Body of pancreas (tissue), 4 donors: ENCODE results near the gene ABCB8. TPM values are rescaled to one million over a fixed set of nuclear protein-coding genes. Genes with fewer than 3 reads are reported as not detected.

ENCODE experiments used
- ATAC-seq: fragments of 150-250 bp; one replicate; pipeline ENCODE4 v1.9.1; 2016
- DNase-seq, 4 donors: peaks; one replicate each; pipeline ENCODE4 v3.0.0-alpha.2; 2019
- H3K27ac ChIP-seq, 4 donors: fragments of 200-600 bp; sonication (generic); 1 replicate in 3 of 4; 2 replicates in 1 of 4; pipeline versions ENCODE4 v1.5.1 to v1.6.1; 2016 to 2019; ENCODE audit warnings: mild to moderate bottlenecking in 1 of 4, mixed read lengths in 1 of 4, moderate library complexity in 1 of 4
- H3K27me3 ChIP-seq, 2 donors: fragments of 200-600 bp; sonication (generic); one replicate each; pipeline ENCODE4 v1.6.0; 2016; ENCODE audit warnings: mild to moderate bottlenecking in 1 of 2
- H3K36me3 ChIP-seq, 2 donors: fragments of 200-600 bp; sonication (generic); replicated peaks in 1 of 2; 2 replicates each; pipeline ENCODE4 v1.5.1; 2016; ENCODE audit warnings: low read depth in 2 of 2; ENCODE audit not compliant: insufficient read depth in 1 of 2
- H3K4me1 ChIP-seq: fragments of 200-600 bp; sonication (generic); one replicate; pipeline ENCODE4 v1.6.0; 2016
- H3K4me3 ChIP-seq, 2 donors: fragments of 200-600 bp; sonication (generic); 1 replicate in 1 of 2; 2 replicates in 1 of 2; pipeline ENCODE4 v1.5.1; 2016 to 2019
- H3K9me3 ChIP-seq, 3 donors: fragments of 200-600 bp; sonication (generic); 1 replicate in 2 of 3; 2 replicates in 1 of 3; pipeline ENCODE4 v1.5.1; 2016
- POLR2A ChIP-seq, 3 donors: fragments of 450-650 bp; IDR thresholded peaks; one replicate each; pipeline ENCODE4 v1.6.1; 2016; ENCODE audit warnings: antibody characterized with exemption in 3 of 3, mild to moderate bottlenecking in 2 of 3
- WGBS, 2 donors: methylation state at CpG; one replicate each; pipeline ENCODE4 v1.1.5; 2017; 5-methylcytosine and 5-hydroxymethylcytosine counted together
- intact Hi-C: fragments of 100-400 bp; cut with DNase I; formaldehyde crosslinking; loops from one replicate; pipeline ENCODE4 v1.15.1; 2023
- total RNA-seq, 2 donors: library from RNA; depleted of rRNA; stranded (reverse); fragments of >200 nt; gene quantifications; one replicate each; pipeline ENCODE4 v1.1.0, GENCODE V29; 2016
- TF ChIP-seq, protein P1 (sequence below), 7 experiments: fragments of 450-650 bp in 4 of 7; fragments of 200-600 bp in 3 of 7; sonication (generic) in 3 of 7; IDR thresholded peaks; one replicate each; pipeline ENCODE4 v1.5.1; 2016 to 2019; ENCODE audit warnings: antibody characterized with exemption in 7 of 7

Gene ABCB8
- total RNA-seq, result 10 to 100 TPM in 1 of 2 donors, 1 to 10 TPM in 1; 8.8 to 39.6 TPM

DNA sequence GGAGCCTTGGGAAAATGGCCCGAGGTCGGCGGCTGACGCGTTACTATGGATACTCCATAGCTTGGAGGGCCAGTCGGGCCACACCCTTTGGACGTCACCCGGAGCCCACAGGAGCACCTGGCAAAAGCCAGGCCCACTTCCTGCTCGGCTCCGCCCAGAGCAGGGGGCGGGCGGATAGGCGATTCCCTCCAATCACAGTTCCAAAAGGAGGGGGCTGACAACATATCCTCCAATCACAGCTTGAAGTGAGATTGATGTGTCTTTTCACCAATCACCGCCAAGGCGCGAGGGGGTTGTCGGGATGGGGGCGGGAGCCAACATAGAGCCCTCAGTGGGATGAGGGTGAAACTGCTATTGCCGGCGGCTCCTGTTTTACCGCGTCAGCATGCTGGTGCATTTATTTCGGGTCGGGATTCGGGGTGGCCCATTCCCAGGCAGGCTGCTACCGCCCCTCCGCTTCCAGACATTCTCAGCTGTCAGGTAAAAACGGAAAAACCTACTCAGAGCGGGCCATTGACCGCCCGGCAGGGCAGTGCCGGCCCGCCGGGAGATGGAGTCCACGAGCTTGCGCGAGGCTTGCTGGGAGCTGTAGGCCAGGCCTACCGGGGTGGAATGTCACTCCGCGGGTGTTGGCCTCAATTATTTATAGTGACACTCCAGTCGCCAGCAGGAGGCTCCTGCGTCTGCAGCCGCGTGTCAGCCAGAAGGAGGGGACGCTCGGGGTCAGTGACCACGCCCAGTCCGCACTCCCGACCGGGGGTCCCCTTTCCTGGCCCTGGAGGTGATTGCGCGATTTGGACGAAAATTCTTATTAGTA is at the start of gene ABCB8:
TSS of gene ABCB8 (plus strand) at position 320 of the 817 bp plus-strand sequence. CDS start at position 386, 66 bp downstream.
- peak; percentile 96 for ATAC-seq
- DNase-seq, result peak; percentile 99 to 100 (median 99)
- TF ChIP-seq POLR2A (IDR thresholded peaks at IDR 0.05), result peak in 2 of 3 donors; percentile 70 to 71
- TF ChIP-seq, protein P1, sequence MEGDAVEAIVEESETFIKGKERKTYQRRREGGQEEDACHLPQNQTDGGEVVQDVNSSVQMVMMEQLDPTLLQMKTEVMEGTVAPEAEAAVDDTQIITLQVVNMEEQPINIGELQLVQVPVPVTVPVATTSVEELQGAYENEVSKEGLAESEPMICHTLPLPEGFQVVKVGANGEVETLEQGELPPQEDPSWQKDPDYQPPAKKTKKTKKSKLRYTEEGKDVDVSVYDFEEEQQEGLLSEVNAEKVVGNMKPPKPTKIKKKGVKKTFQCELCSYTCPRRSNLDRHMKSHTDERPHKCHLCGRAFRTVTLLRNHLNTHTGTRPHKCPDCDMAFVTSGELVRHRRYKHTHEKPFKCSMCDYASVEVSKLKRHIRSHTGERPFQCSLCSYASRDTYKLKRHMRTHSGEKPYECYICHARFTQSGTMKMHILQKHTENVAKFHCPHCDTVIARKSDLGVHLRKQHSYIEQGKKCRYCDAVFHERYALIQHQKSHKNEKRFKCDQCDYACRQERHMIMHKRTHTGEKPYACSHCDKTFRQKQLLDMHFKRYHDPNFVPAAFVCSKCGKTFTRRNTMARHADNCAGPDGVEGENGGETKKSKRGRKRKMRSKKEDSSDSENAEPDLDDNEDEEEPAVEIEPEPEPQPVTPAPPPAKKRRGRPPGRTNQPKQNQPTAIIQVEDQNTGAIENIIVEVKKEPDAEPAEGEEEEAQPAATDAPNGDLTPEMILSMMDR (IDR thresholded peaks at IDR 0.05), result peak; percentile 24 to 84 (median 76)
- no peaks in the 10 kb centered on the region for H3K36me3 ChIP-seq
- H3K27me3 ChIP-seq, result no peaks in the 10 kb centered on the region
- H3K4me3 ChIP-seq, result peak within 1 kb of the TSS in 1 of 2 donors; percentile 68
- 0 to 1% methylated on average over 24 to 53 of the region's 53 CpGs for WGBS, 2 donors
- H3K9me3 ChIP-seq, result no peaks in the 10 kb centered on the region
- H3K27ac ChIP-seq, result peak within 1 kb of the TSS; percentile 66 to 89 (median 78)
- intact Hi-C loops, result no loop called here
- peaks cover 5% of the 10 kb centered on the region for H3K4me1 ChIP-seq

DNA sequence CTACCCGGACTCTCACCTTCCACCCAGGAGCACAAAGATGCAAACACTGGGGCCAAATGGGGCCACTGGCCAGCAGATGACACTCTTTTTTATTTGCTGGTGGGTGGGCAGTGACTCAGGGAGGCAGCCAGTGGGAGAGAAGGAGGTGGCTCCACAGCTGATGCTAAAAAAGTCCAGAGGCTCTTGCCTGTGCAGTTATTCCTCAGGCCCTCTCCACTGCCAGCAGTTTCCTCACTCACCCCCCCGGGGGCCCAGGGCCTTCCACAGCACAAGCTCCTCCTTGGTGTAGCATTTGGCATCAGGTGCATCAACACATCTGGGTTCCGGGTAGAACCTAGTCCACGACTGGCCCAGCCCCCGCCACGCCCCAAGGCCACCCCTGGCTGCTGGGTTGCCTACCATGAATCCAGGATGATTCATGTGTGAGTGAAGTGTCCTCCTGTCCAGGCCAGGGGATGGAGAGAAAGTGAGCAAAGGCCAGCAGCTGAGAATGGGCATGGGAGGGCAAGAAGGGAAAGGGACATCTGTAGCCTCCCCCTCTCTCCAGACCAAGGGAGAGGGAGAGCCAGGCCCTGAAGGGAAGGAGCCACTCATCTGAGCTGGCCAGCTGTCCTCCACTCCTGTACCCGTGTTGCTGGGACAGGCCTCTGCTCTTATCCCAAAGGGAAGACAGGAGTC is 48.4 kb upstream of the ABCB8 start:
- H3K4me3 ChIP-seq, result no peak overlapping the region
- intact Hi-C loops, result no loop called here

DNA sequence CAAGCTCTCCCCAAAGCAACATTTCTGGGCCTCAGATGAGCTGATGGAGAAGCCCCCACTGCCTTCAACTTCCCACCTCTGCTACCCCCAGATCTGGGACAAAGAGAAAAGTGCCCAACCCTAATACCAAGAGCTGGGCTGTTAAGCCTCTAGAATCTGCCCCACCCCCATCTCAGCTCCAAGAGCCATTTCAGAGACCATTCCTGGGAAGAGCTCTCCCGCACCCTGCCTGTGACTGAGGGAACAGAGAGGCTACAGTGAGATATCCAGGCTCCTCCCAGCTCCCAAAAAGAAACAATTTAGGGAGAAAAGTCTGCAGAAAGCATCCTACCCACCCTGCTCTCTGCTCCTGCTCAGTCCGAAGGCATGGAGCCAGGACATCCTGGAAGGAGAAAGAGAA is 47.6 kb upstream of the ABCB8 start:
- no peak overlapping the region for H3K4me3 ChIP-seq
- H3K27ac ChIP-seq, result no peak overlapping the region
- no peaks in the 10 kb centered on the region for H3K9me3 ChIP-seq
- WGBS, 2 donors, result 46 to 62% methylated on average over 2 of the region's 2 CpGs
- DNase-seq (no peak), ATAC-seq (no peak)
- H3K36me3 ChIP-seq, result no peaks in the 10 kb centered on the region
- H3K27me3 ChIP-seq, result peaks cover 0 to 25% of the 10 kb centered on the region in 2 donors
- intact Hi-C loops, result no loop called here
- peaks cover 18% of the 10 kb centered on the region for H3K4me1 ChIP-seq
- no peak for TF ChIP-seq POLR2A (IDR thresholded peaks at IDR 0.05)
- TF ChIP-seq, protein P1 (IDR thresholded peaks at IDR 0.05), result no peak

More for the DNA sequence above, 48.4 kb upstream of the ABCB8 start:
- ATAC-seq, result no peak
- TF ChIP-seq, protein P1 (IDR thresholded peaks at IDR 0.05), result no peak
- no peak for TF ChIP-seq POLR2A (IDR thresholded peaks at IDR 0.05)
- Histone ChIP-seq H3K36me3 (no peaks in the 10 kb centered on the region), H3K27ac (no peak overlapping the region), H3K27me3 (peaks cover 0 to 25% of the 10 kb centered on the region in 2 donors), H3K9me3 (no peaks in the 10 kb centered on the region), H3K4me1 (peaks cover 25% of the 10 kb centered on the region)
- WGBS, 2 donors, result 14 to 29% methylated on average over 4 to 7 of the region's 7 CpGs
- no peak for DNase-seq

DNA sequence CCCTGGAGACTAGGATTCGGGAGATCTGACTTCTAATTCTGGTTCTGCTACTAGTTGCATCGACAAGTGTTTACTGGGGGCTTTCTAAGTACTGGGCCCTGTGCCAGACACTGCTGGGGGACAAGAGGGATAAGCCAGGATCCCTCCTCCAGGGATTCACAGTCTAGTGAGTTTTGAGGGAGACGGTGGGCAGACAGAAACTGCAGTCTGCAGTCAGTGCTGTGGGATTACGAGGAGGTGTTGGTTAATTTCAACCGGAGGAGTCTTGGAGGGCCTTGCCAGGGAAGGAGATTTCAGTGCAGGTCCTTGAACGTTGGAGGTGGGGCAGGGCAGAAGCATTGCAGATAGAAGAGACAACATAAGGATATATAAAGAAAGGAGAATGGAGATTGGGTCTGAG is 46.6 kb upstream of the ABCB8 start:
- 46 to 59% methylated on average over 6 of the region's 6 CpGs for WGBS, 2 donors
- Histone ChIP-seq H3K4me1 (peaks cover 18% of the 10 kb centered on the region), H3K36me3 (no peaks in the 10 kb centered on the region), H3K9me3 (no peaks in the 10 kb centered on the region), H3K4me3 (no peak overlapping the region), H3K27ac (no peak overlapping the region), H3K27me3 (peaks cover 0 to 18% of the 10 kb centered on the region in 2 donors)
- ATAC-seq, result no peak
- intact Hi-C loops, result no loop called here
- DNase-seq, result no peak
- TF ChIP-seq, protein P1 (IDR thresholded peaks at IDR 0.05), result no peak
- TF ChIP-seq POLR2A (IDR thresholded peaks at IDR 0.05), result no peak
